PFSK-1 (cell line): ENCODE measurements around the gene LIX1.

Source experiments
- POLR2AphosphoS5 ChIP-seq: IDR thresholded peaks from 2 replicates; pipeline ENCODE4 v1.6.1; 2012; ENCODE audit warnings: low read depth, mild to moderate bottlenecking, control low read depth, low read length, moderate library complexity
- SIN3A ChIP-seq: IDR thresholded peaks from 2 replicates; pipeline ENCODE4 v1.6.1; 2012; ENCODE audit warnings: mild to moderate bottlenecking, low read length, moderate library complexity, borderline replicate concordance; ENCODE audit not compliant: insufficient read depth

GRCh38 chr5:97118261-97119006 lies 24.0 kb downstream of the LIX1 start:
- no peak for TF ChIP-seq POLR2AphosphoS5
- TF ChIP-seq SIN3A: no peak
